GM18526 (cell line): ENCODE data around the gene FAM219A.

ENCODE experiments used
- POLR2A ChIP-seq: IDR thresholded peaks from 3 replicates; pipeline ENCODE4 v1.6.1; 2011; ENCODE audit not compliant: insufficient read length; ENCODE audit errors: extremely low read depth

FAM219A gene

GRCh38 chr9:34430843-34431437 lies 27.4 kb downstream of the FAM219A start:
- no peak for TF ChIP-seq POLR2A

- TF ChIP-seq POLR2A = no peak
Observed at GRCh38 chr9:34428325-34428958, 29.9 kb downstream of the FAM219A start.

GRCh38 chr9:34426347-34427074 lies 31.9 kb downstream of the FAM219A start:
- no peak for TF ChIP-seq POLR2A

DNA sequence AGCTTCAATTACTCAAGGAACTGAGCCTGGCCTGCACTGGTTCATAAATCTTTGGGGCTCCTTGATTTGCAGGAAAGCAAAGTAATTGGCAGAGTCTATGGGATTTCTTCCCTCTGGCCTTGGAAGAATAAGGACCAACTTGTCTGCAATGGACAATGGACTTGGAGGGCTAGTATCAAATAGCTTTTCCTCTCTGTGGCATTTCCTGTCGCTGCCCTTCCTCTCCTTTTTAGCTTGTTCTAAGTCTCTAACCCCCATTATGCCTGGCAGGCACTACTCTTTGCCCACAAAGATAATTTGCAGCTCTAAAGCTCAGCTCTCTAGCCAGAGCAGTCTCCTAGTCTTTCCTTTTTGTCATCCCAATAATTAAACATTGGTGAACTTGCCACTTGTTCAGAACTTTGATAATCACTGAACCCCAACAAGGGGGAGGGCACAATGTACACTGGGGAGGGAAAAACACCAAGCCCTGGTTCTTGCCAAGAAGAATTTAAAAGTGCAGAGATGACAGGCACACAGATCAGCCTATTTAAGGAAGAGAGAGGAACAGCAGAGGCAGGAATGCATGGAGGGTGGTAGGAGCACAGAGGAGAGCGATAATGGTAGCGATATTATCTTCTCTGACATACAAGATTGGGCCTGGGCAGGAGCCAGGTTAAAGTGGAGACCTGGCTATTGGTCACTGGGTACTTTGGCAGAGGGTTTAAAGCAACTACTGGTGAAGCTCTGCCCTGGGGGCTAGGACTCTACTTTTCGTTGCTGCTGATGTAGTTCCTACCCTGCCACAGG lies 38.5 kb downstream of the FAM219A start:
- no peak for TF ChIP-seq POLR2A

- no peak for TF ChIP-seq POLR2A
Observed at GRCh38 chr9:34417734-34418133, 40.6 kb downstream of the FAM219A start.

- no peak for TF ChIP-seq POLR2A
Observed at GRCh38 chr9:34413231-34413852, 45.0 kb downstream of the FAM219A start.

DNA sequence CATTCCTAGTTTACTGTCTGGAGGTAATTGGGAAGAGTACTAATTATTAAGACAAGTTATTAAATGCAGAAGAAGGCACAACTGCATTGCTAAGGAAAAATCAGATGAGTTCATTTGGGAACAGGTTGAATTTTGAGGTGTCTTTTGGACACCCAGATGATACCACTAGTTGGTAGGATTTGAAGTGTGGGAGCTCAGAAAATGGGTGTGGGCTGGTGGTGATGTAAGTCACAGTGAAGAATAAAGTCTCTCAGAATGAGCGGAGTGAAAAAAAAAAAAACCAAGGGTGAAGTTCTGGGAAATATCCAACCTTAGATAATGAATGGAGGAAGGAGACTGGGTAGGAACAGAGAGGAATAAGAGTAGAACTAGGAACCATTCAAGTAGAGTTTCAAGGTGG lies 46.0 kb downstream of the FAM219A start:
- TF ChIP-seq POLR2A = no peak

DNA sequence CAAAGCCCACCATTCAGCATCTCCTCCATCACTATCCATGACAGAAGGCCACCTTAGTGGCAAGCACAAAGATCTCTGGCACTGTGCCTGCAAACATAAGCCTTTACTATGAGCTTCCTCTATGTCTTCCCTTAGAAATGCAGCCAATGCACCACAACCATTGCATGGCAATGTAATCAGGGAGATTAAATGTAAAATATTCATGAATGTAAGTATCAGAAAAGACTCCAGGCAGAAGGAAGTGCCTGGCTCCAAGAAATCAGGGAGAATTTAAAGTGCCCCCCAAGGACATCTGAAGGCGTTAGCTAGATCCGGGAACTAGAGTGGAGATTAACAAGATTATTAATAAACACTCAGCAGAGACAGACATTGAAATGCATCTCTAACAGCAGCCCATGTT lies 49.2 kb downstream of the FAM219A start:
- no peak for TF ChIP-seq POLR2A

GRCh38 chr9:34408173-34408572 lies 50.2 kb downstream of the FAM219A start:
- TF ChIP-seq POLR2A = no peak

DNA sequence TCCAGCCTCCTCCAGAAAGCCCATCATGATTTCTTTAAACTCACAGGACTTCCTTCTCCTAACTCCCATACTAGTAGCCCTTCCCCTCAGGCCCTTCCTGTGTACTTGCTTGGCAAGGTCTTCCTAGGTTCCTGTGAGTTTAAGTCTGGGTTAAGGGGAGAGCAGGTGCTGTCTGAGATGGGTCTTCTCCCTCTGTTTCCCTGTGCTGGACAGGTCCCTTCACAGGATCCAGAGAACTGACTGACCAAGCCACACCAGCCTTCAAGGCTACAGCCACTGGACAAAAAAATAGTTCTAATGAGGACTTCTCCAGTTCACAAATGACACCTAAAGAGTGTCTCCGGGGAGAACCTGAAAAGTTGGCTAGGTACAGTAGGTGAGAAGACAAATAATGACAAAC lies 52.2 kb downstream of the FAM219A start:
- no peak for TF ChIP-seq POLR2A

DNA sequence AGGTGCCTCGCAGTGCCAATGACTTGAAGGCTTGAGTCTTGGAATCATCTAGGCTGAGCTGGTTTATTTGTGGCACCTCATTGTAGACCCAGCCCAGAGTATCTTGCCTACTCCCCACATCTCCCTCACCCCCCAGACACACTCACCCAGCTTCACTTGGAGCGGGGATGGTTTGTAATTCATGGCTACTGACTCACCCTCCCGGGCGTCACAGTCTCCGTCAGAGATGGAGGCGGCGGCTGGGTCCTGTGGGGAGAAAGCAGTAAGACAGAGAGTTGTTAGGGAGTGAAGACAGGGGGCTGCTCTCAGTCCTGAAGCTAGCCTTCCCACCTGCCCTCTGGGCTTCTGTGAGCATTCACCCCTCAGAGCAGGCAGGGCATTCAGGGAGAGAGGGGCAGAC lies 52.7 kb downstream of the FAM219A start:
- no peak for TF ChIP-seq POLR2A

DNA sequence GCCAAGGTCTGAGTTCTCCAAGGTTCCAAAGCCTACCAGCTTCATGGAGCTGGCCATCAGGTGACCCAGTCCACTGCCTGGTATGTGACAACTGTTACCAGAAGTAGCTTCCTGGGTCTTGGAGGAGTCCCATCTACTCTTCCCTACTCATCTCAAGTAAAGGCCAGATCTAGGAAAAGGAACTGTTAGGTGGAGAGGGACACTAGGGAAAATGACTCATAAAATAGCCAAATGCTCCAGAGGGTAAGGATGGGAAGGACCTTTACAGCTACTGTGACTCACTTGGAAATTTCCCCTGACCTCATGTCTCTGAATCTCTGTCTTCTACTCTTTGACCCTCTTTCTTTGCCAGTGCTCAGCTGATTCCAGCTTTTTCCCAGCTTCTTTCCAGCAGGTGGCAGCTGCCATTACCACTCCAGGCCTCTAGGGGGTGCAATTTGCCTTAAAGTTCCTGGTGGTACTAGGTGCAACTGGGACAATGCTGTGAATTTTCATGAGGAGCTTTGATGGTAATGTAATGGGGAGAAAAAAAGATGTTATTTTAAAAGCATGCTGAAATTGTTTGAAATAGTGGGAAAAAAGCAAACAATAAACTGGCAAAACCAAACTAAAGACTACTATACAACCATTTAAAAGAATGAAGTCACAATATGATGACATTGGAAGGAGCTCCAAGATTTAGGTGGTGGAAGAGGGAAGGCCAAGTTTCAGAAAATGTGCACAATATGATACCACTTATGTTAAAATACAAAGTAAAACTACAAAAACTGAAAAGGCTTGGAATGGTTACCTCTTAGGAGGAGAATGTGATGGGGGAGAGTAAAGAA lies 54.6 kb downstream of the FAM219A start:
- TF ChIP-seq POLR2A = no peak

GRCh38 chr9:34400686-34401602 lies 57.4 kb downstream of the FAM219A start:
- no peak for TF ChIP-seq POLR2A
